AG04450 (cell line): ENCODE results near the gene TSSK6. TPM values are rescaled to one million over a fixed set of nuclear protein-coding genes. Genes with fewer than 3 reads are reported as not detected.

Experiments
- CTCF ChIA-PET: fragments of 300-600, 350-600 bp; formaldehyde crosslinking; extraction: SDS; loops from one replicate; lab custom pipeline; 2022; ENCODE audit warnings: antibody characterized with exemption, inconsistent platforms; lab: Charles Lee
- POLR2A ChIA-PET: fragments of 350-600 bp; formaldehyde crosslinking; extraction: SDS; loops from one replicate; lab custom pipeline; 2021; ENCODE audit warnings: antibody characterized with exemption, inconsistent platforms; lab: Yijun Ruan, JAX
- DNase-seq: peaks from one replicate; pipeline ENCODE4 v3.0.0-alpha.2; 2011; ENCODE audit warnings: low read depth, low spot score
- H3K27ac ChIP-seq: one replicate; pipeline ENCODE4 v1.5.1; 2012; ENCODE audit warnings: low read depth, low read length, control low read depth
- H3K27me3 ChIP-seq: one replicate; pipeline ENCODE4 v1.6.0; 2012; ENCODE audit warnings: low read length; ENCODE audit not compliant: control insufficient read depth, insufficient read depth
- H3K4me3 ChIP-seq: 2 replicates; pipeline ENCODE4 v1.5.1; 2011; ENCODE audit warnings: mild to moderate bottlenecking, low read depth, low read length, control low read depth
- H3K9me3 ChIP-seq: 2 replicates; pipeline ENCODE4 v1.5.1; 2012; ENCODE audit warnings: low read length; ENCODE audit not compliant: control insufficient read depth, insufficient read depth
- polyA plus RNA-seq: library from polyadenylated mRNA; depleted of rRNA; stranded (reverse); fragments of >200 nt; gene quantifications from 2 replicates; pipeline ENCODE4 v1.2.3, GENCODE V29; 2011
- TF ChIP-seq, protein P1 (sequence below): IDR thresholded peaks from 2 replicates; pipeline ENCODE4 v1.5.1; 2011; ENCODE audit warnings: low read depth, low read length, control low read depth, inconsistent platforms

The TSSK6 gene
- polyA plus RNA-seq, 1 experiment, result 1.0 TPM

DNA sequence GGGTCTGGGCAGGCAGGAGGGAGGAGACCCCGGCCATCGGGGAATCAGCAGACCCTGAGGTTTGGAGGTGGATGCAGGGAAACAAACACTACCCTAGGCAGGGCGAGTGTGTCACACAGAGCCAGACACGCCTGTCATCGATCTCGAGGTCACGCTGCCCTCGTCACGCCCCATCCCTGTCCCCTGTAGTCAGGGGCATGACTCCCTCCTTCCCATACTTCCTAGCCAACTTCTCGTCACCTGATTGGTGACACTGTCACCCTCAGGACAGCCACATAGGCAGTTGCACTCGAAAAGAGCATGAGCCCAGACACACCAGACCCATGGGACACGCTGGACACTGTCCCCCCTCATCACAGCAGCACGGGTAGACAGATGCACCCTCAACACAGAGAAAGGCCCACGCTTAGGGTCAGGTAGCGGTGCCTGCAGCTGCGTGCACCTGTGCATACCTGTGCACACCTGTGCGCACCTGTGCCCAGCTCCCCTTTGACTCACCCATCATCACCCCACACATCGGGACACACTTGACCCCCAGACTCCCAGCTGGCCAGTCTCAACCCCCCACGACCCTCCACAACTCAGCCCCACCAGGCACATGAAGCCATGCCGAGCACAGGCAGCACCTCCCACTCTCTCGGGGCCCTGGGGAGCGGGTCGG lies 34.6 kb upstream of the TSSK6 start:
- no peak for DNase-seq
- Histone ChIP-seq H3K4me3 (no peak overlapping the region), H3K27me3 (peaks cover 11% of the 10 kb centered on the region), H3K9me3 (peaks cover 19% of the 10 kb centered on the region; the same call in 1 of the 2 replicates), H3K27ac (no peak overlapping the region)
- POLR2A ChIA-PET, result interaction anchor here (0.6 kb wide), 1 partner anchor 16 kb away, joined by 8 read pairs; no protein-coding TSS in a partner anchor
- CTCF ChIA-PET, result interaction anchor here (7.7 kb wide), 1 partner anchor 18 kb away, joined by 58 read pairs; no protein-coding TSS in a partner anchor
- TF ChIP-seq, protein P1, sequence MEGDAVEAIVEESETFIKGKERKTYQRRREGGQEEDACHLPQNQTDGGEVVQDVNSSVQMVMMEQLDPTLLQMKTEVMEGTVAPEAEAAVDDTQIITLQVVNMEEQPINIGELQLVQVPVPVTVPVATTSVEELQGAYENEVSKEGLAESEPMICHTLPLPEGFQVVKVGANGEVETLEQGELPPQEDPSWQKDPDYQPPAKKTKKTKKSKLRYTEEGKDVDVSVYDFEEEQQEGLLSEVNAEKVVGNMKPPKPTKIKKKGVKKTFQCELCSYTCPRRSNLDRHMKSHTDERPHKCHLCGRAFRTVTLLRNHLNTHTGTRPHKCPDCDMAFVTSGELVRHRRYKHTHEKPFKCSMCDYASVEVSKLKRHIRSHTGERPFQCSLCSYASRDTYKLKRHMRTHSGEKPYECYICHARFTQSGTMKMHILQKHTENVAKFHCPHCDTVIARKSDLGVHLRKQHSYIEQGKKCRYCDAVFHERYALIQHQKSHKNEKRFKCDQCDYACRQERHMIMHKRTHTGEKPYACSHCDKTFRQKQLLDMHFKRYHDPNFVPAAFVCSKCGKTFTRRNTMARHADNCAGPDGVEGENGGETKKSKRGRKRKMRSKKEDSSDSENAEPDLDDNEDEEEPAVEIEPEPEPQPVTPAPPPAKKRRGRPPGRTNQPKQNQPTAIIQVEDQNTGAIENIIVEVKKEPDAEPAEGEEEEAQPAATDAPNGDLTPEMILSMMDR, result no peak

- no peak for DNase-seq
- Histone ChIP-seq H3K4me3 (no peak overlapping the region), H3K27me3 (peaks cover 11% of the 10 kb centered on the region), H3K27ac (no peak overlapping the region), H3K9me3 (peaks cover 27% of the 10 kb centered on the region; the same call in 1 of the 2 replicates)
- CTCF ChIA-PET, result interaction anchor here (7.7 kb wide), 1 partner anchor 17 kb away, joined by 58 read pairs; no protein-coding TSS in a partner anchor
- POLR2A ChIA-PET, result interaction anchor here (1.2 kb wide), 1 partner anchor 17 kb away, joined by 3 read pairs; no protein-coding TSS in a partner anchor
- TF ChIP-seq, protein P1, result no peak
Observed at GRCh38 chr19:19548915-19549759, 33.8 kb upstream of the TSSK6 start.

- POLR2A ChIA-PET, result no interaction called here
- DNase-seq, result no peak
- no peak overlapping the region for H3K4me3 ChIP-seq
- CTCF ChIA-PET, result interaction anchor here (1.6 kb wide), 1 partner anchor 16 kb away, joined by 6 read pairs; no protein-coding TSS in a partner anchor
- TF ChIP-seq, protein P1, result no peak
- no peak overlapping the region for H3K27ac ChIP-seq
- H3K27me3 ChIP-seq, result peaks cover 11% of the 10 kb centered on the region
- peaks cover 35% of the 10 kb centered on the region; the same call in 1 of the 2 replicates for H3K9me3 ChIP-seq
Observed at GRCh38 chr19:19547674-19548336, 32.5 kb upstream of the TSSK6 start.

GRCh38 chr19:19546751-19547162 lies 31.4 kb upstream of the TSSK6 start:
- H3K27me3 ChIP-seq, result peaks cover 11% of the 10 kb centered on the region
- TF ChIP-seq, protein P1, result no peak
- POLR2A ChIA-PET, result no interaction called here
- H3K4me3 ChIP-seq, result no peak overlapping the region
- H3K27ac ChIP-seq, result no peak overlapping the region
- peaks cover 35% of the 10 kb centered on the region; the same call in 1 of the 2 replicates for H3K9me3 ChIP-seq
- CTCF ChIA-PET, result interaction anchor here (1.0 to 1.6 kb wide), 2 partner anchors 8 to 15 kb away, joined by 4 to 6 read pairs; no protein-coding TSS in a partner anchor
- DNase-seq, result no peak
